Stimulated activated CD8-positive, alpha-beta memory T cell treated with anti-CD3 and anti-CD28 coated beads, Interleukin-15, amount 100 ng/mL, for 48 hours (primary cell): Measurements from ENCODE around the gene KIRREL3.

Source experiments
- DNase-seq, 2 donors: peaks; one replicate each; pipeline ENCODE4 v3.0.0-alpha.2; 2020; ENCODE audit warnings: low read depth in 2 of 2

KIRREL3 gene

DNA sequence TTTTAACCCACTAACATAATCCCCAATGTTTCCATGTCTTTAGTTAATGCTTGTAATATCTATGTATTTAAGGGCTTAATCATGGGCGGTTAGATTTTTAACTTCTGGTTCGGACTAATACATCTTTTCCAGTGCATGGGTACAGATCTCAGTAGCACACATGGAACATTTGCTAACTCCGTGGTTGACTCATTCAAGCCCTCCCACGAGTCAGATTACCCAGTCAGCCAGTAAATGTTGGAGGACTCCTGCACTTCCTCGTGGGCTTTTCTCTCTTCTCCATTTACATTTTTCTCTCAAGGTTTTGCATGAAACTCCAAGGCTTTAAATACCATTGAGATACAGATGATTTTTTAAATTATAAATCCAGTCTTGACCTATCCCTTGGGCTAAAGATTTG, 331.2 kb downstream of the KIRREL3 start:
- no peak for DNase-seq

DNA sequence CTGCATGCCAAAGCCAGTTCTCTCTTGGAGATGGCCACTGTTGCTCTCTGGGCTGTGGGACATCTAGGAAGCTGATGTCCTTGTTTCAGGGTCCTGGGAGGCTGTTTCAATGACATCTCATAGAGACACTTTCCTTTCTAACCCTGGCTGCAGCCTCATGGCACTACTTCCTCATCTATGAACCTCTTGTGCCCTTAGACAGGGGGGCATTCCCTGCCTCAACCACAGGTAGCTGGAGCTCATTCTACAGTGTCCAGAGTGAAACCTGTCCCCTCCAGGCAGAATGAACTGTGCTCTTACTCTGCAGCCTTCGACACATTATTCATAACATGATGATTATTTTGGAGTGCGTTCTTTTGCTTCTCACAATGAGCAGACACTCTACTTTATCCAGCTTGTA, 335.9 kb downstream of the KIRREL3 start:
- DNase-seq = no peak

DNA sequence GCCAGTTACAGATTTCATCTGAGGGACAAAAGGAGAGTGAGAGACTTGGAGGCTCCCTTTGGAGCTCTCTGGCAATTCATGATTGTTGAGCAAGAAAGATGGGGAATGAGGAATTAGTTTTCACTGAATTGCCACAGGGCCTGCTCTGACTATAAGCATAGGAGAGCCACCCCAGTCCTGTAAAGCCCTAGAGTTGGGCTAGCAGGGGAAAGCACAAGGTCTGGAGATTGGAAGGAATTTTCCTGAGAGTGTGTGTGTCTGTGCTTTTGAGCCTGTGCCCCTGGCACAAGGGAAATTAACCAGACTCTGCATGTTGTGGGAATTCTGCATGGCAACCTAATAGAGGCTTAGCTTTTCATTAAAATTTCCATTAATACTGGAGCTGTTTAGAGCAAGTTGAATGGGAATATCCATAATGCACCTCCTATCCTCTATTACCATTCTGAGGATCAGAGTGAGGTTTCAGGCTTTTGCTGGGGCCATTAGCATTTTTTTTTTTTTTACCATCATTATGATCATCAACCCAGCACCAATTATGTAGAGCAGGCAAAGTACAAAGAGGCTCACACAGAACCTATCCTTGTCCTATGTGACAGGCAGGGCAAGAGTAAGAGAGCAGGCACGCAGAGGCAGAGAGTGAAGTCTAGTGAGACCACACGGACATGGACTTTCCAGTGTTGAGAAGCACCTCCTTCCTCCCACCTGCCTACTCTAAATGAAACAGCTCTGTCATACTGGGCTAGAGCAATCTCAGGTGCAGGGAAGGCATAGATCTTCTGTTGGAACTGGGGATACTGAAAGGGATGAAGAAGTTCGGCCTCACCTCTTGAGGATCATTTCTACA, 336.6 kb downstream of the KIRREL3 start:
- DNase-seq = no peak

DNA sequence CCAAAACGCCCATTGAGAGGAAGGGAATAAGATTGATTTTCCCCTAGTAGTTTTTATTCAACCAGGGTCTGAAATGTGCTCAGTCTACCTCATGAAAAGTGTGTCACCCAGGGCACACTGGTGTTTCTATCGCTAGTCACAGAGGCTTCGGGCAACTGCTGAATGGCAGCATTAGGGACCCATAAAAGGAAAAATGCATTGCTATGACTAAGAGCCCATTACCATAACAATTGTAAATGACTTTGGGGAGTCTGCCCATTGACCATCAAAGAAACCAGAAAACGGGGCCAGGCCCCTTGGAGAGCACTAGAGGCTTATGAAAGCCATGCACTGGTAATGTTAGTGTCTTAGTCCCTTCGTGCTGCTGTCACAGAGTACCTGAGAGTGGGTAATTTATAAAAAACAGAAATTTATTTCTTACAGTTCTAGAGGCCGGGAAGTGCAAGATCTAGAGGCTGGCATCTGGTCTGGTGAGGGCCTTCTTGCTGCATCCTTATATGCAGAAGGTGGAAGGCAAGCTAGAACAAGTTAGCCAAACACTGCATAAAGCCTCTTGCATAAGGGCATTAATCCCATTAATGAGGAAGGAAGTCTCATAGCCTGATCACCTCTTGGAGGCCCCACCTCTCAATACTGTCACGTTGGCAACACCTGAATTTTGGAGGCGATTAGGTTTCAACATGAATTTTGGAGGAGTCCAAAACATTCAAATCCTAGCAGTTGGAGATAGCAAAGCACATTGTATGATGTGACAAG, 338.4 kb downstream of the KIRREL3 start:
- no peak for DNase-seq

DNA sequence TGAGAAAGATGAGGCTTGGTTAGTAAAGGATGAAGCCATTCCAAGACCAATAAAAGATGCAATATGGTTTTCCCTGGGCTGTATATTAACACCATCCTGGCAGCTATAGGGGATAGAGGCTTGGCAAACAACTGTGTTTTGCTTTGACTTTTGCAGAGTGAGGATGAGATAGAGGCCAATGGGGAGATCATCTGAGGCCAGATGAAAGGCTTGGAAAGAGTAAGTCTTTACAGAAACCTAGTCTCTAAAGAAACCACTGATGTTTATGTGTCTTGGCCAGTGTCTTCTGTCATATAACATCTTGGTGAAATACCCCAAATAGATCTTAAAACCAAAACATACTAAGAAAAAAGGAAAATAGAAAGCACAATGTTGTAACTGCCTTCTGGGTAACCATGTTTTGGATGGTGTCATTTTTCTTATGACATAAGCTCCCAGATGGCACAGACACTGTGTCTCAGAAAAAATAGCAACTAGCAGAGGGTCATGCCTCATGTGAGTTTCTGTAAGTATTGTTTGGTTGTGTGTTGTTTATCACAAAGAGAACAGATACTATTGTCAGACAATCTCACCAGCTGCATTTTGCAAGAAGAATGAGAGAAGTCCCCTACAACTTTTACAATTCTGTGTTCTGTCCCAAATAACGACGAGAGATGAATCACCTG, 339.7 kb downstream of the KIRREL3 start:
- DNase-seq = no peak

DNA sequence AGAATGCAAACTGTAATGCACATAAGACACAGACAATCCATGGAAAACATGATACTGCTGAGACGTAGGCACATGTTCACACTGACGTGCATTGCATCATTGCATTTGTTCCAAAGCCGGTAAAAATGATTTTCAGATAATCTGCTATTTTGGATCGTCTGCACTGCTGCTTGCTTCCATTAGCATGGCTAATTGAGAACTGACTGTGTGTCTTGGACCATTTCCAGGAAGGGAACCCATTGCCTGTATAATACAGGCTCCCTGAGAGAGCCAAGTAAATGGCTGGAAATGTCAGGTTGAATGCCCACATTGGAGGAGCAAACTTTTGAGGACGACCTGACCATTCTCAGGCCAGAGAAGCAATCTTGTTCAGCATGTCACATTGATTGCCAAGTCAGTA, 340.2 kb downstream of the KIRREL3 start:
- no peak for DNase-seq

DNA sequence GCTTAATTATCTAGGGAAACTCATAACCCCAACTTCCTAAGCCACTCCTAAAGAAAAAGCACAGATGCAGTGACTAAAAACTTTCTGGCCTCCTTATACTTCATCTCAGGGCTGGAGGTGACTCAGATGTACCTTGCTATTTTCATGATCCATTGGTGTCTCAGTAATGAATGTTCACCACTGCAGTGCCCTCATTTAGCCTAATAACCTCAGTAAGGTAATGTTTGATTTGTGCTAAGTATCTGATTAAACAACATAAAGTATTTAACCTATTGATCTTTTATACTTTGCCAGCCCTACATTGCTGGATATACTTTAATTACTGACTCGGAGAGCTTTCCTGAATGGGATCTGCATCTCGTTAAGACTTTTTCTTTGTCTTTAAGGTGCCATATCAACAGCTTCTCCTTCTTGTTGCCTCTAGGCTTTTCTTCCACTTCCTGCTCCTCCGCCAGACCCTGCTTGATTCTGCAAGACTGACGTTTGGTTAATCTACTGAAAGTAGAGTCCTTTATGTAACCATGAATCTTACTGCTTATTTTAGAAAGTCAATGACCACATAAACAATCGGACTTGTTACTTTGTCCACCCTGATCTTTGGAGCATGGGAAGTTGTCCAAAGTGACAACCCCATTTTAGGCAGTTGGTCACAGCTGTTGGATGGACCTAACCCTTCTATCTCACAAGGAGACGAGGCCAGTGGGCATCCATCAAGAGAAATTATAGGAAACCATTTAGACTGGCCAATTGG, 342.1 kb downstream of the KIRREL3 start:
- DNase-seq = no peak

DNA sequence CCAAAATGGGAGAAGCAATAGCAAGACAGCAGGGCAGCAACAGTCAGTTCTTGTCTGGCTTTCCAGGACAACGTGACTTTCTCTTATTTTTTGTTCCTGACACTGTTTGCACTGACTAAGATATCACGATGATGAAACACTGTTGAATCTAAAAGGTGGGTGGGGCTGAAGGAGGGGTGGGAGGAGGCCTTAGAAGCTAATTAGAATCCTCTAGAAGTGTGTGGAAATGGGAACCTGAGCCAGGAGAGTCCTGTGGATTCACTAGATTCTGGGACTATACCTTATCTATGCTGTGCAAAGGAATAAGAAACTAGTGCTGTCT, 344.8 kb downstream of the KIRREL3 start:
- no peak for DNase-seq

DNA sequence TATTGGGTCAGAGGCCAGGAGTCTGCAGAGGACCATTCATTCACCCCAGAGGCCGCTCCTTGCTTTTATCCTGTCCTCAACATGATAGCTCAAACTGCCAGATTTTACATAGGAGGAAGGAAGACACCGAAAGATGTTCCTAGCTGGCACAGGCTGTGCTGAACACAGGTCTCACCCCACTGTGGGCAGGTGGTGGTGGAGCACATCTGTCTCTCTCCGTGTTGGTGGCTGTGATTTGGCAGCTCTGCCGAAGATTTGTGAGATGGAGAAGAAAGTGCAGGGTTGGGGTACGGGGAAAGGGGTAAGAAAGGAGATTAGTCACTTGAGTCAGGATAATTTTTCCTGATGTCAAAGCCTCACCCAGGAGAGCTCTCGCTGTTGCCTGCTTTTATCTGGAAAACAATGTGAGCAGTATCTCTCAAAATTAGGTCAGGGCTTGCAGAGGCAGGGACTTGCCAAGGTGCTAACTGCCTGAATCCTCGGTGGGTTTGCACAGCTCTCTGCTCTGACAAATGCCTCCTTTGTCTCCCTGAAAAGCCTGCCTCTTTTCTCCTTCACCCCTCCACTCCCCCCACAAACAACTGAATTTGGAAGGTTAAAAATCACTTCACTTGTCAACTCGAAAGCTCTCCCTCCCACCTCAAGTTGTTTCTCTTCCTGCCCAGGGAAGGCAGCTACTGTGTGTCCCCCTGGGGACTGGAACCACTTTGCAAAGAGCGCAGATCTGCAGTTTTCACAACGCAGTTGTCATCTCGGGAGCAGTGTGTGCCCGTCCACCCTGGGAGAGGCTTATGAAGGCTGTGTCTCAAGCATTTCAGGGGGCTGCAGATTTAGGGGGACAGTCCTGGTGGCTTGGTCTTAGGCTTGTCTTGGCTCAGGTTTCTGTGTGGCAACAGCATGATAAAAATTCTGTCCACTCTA, 345.4 kb downstream of the KIRREL3 start:
- no peak for DNase-seq

DNA sequence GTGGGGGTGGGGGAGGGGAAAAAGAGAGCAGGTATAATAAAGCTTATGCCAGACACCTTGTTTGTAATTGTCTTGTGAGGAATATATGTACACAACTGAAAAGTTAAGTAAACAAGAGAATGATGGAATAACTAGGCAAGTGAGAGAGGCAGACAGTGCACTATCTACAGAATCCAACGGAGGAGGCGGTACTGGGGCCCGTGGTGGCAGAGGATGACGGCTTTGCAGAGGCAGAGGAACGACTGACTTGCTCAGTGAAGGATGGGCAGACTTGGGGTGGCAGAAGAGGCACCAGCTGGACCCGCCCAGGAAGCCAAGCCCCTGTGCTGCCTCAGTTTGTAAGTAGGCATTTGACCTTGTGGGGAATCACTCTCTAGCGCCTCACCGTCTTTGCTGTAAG, 347.5 kb downstream of the KIRREL3 start:
- no peak for DNase-seq

DNA sequence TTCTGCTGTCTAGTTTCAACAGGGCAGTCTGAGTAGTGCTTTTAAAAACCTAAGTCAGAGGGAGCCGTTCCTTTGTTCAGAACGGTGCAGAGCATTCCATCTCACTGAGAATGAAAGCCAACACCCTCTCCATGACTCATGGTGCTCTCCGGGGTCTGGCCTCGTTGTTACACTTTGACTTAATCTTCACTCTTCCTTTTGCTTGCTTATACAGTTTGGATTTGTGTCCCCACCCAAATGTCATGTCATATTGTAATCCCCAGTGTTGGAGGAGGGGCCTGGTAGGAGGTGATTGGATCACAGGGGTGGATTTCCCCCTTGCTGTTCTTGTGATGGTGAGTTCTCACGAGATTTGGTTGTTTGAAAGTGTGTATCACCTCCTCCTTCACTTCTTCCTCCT, 352.8 kb downstream of the KIRREL3 start:
- DNase-seq = no peak

DNA sequence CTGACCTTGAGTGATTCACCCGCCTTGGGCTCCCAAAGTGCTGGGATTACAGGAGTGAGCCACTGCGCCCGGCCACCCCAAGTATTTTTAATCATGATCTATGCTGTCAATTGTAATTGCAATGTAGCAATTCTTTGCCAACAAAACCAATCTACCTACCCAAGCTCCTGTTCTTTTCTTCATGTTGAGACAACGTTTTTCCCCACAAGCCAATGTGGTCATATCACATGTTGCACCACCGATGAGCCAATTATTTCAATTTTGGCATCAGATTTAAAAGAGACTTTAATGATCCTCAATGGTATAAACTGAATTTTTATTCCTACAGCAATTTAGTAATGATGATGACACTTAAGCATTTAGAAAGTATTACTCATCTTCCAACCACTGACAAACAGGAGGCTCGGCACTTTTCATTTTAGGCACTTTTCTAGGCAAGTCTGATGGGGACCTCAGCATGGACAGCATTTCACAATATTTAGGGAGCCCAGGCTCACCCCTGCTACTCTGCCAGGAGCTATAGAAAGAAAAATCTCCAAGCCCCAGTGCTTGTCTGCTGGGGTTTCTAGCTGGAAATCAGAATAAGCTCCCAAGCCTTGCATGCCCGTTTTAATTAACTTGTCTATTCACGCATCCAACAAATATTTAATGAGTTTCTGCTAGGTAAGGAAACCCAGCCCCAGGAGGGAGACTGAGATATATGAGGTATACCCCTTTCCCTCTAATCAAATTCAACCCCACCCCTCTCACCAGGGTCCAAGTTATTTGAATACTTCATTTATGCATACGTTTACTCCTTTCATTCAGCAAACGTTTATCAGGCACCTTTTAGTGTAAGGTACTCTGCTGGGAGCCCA, 353.6 kb downstream of the KIRREL3 start:
- DNase-seq = no peak

DNA sequence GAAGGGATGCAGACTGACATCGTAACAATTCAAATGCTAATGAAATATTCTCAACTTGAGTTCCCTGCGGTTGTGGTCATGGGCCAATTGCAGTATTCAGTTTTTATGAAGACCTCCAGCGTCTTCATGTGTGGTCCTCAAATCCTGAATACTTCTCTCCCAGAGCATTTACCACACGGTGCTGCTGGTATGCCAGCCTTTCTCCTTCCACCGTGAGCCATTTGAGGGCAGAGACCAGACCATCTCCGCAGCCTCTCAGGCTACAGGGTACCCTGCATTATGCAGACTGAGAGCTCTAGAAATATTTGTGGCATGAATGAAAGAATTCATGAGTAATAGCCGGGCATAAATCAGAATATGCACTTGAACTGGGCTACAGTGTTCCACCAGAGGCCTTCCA, 355.4 kb downstream of the KIRREL3 start:
- DNase-seq = no peak

DNA sequence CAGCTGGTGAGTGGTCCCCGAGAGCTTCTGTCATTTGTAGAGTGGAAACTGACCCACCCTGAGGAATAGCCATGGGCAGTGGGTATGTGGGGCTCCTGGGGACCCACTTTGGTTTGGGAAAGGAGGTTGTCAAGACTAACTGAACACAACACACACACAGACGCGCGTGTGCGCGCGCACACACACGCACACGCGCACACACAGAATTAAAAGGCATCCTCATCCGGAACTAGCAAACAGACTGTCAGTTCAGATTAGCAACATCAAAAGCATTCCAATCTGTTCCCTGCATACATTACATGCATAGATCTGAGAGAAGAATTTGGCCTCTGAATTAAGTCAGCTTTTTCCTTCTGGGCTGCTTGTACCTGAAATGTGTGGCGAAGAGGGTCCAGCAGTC, 360.4 kb downstream of the KIRREL3 start:
- no peak for DNase-seq

DNA sequence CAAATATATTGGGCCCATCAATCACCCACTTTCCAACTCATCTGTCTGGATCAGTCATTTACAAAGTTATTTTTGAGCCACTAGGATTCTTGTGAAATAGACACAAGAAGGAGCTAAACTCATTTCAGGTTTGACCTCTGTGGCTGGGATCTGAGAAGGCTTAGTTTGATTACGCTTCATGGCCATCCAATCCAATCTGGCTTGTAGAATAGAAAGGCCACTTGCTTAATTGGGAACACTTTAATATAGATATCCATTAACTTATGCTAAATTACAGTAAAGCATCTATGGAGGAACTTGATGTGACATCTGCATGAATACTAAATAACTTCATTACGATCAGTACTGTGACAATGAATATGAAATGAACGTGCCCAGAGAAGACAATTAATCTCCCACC, 360.9 kb downstream of the KIRREL3 start:
- no peak for DNase-seq

DNA sequence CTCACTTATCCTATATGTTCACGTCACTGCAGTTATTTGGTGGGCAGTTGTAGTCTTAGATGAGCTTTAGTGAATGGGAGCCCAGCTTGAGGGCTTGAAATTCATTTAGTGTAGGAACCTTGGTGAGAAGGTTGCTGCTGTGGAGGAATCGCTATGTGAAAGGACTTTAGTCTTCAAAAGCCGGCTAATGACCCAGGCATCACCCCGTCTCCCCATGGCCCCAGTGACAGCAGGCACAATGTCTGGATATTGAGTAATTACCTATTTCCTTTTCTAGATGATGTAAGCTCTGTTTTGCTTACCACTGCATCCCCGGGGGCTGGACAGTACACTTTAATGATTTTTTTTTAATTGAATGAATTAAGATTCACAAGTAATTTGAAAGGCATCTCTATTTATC, 361.9 kb downstream of the KIRREL3 start:
- DNase-seq = no peak

DNA sequence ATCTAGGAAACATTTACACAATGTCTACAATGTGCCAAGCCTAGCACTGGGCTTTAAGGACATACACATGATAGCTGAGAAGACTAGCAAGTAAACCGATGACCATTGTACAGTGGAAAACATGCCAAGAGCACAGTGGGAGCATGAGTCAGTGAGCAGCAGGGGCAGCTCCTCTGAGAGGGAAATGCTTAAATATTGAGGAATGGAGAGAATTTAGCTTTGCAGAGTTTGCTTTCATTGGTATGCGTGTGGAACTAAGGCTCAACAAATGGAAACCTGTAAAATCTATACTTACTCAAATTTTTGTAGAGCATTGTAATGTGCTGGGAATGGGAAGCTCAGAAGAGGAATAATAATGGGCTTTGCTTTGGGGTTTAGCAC, 362.8 kb downstream of the KIRREL3 start:
- no peak for DNase-seq

DNA sequence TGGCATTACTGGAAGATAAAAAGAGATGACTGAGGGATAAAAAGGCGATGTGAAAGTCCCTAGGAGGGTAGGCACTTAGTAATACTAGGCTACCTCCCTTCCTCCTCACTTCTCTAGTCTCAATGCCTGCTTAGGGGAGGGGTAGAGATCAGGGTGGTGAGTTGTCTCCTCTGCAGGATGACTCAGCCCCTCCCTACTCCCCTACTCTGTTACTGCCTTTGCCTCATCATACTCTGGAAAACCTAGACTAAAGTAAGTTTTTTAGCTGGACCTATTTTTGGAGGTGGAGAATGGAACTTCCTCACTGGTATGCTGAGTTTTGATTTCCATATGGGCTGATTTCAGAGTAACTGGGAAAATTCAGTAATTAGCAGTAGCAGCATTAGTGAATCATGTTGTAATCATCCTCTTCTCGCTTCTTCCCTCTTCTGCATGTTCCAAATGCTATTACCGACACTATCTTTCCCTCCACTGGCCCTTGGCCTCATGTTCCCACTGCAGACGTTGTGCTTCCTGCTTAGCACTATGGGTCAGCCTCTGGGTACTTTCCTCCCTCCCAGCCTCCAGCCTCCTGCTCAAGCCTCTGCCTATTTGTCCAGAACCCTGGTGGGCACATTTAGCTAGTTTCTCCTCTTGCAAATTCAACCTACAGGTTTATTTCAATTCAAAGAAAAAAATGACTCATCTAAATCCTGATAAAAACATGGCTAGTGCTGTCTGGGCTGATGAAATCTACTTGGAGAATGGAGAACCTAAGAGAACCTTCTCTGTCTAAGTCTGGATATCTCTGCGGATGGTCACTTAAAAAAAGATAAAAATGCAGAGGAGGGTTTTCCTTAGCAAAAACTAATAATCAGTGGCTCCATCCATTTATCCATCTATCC, 363.4 kb downstream of the KIRREL3 start:
- no peak for DNase-seq

DNA sequence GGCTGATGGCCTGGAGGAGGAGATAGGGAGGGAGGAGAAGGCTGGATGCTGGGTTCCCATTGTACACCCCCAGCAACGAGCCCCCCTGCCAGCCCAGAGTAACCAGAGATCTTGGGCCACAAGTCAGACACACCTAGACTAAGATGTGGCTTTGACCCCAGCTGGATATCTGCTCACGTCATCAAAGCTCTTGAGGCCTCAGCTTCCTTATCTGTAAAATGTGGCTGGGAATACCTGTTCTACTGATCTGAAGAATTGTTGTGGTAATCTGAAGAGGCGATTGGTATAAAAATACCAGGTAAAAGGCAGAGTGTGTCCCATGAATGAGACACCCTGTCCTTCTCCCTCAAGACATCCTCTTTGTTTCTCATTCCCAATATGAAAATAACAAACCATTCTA, 365.1 kb downstream of the KIRREL3 start:
- no peak for DNase-seq
